ENCODE results near the gene NMU.
A peak's percentile ranks its signal among the peaks of the same experiment; 100 is the strongest.

Gene NMU

DNA sequence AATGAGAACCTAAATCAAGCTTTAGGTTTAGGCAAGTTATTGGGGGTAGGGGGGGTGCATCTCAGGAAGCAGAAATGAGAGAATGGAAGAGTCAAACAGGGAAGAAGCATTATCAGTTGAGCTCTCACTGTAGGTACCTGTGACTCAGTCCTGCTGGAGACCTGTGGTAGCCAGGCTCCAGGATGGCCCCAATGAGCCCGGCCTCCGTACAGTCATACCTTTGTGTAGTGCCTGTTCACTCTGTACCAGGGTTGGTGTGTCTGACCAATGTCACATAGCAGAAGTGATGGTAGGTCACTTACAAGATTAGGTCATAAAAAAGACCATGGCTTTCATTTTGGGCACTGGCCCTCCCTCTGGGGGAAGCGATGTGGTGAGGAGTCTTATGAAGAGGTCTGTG lies 45.3 kb upstream of the NMU start:
- H3K27me3 ChIP-seq (ENCODE audit: insufficient read depth, low read length, poor library complexity), result no peaks in the 10 kb centered on the region
- no peaks in the 10 kb centered on the region for H3K4me1 ChIP-seq (ENCODE audit: insufficient read depth, low read length)
- no peak overlapping the region for H3K27ac ChIP-seq (ENCODE audit: low read length)
- DNase-seq (no peak), ATAC-seq (ENCODE audit: insufficient read depth, low read depth) (no peak)
- no peak overlapping the region for H2AFZ ChIP-seq (ENCODE audit: low read depth, low read length)
- H3K9ac ChIP-seq (ENCODE audit: low read depth, low read length), result no peak overlapping the region
- no peaks in the 10 kb centered on the region for H3K79me2 ChIP-seq (ENCODE audit: insufficient read depth, low read length)
- no peaks in the 10 kb centered on the region for H3K9me3 ChIP-seq (ENCODE audit: insufficient read depth, low read length, severe bottlenecking)
- no peaks in the 10 kb centered on the region for H4K20me1 ChIP-seq (ENCODE audit: insufficient read depth, low read length)
- TF ChIP-seq, protein P1, sequence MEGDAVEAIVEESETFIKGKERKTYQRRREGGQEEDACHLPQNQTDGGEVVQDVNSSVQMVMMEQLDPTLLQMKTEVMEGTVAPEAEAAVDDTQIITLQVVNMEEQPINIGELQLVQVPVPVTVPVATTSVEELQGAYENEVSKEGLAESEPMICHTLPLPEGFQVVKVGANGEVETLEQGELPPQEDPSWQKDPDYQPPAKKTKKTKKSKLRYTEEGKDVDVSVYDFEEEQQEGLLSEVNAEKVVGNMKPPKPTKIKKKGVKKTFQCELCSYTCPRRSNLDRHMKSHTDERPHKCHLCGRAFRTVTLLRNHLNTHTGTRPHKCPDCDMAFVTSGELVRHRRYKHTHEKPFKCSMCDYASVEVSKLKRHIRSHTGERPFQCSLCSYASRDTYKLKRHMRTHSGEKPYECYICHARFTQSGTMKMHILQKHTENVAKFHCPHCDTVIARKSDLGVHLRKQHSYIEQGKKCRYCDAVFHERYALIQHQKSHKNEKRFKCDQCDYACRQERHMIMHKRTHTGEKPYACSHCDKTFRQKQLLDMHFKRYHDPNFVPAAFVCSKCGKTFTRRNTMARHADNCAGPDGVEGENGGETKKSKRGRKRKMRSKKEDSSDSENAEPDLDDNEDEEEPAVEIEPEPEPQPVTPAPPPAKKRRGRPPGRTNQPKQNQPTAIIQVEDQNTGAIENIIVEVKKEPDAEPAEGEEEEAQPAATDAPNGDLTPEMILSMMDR (IDR thresholded peaks at IDR 0.05; ENCODE audit: borderline replicate concordance, extremely low read depth, low read length, poor library complexity, severe bottlenecking), result no peak
- no peak for TF ChIP-seq EZH2 (IDR thresholded peaks at IDR 0.05; ENCODE audit: borderline replicate concordance, low read depth, low read length, severe bottlenecking)
- H3K4me3 ChIP-seq (ENCODE audit: low read depth in 1 of 2, low read length in 2 of 2), result no peak overlapping the region
- H3K4me2 ChIP-seq (ENCODE audit: insufficient read depth, low read length), result no peak overlapping the region
- no peaks in the 10 kb centered on the region for H3K36me3 ChIP-seq (ENCODE audit: insufficient read depth, low read length)

DNA sequence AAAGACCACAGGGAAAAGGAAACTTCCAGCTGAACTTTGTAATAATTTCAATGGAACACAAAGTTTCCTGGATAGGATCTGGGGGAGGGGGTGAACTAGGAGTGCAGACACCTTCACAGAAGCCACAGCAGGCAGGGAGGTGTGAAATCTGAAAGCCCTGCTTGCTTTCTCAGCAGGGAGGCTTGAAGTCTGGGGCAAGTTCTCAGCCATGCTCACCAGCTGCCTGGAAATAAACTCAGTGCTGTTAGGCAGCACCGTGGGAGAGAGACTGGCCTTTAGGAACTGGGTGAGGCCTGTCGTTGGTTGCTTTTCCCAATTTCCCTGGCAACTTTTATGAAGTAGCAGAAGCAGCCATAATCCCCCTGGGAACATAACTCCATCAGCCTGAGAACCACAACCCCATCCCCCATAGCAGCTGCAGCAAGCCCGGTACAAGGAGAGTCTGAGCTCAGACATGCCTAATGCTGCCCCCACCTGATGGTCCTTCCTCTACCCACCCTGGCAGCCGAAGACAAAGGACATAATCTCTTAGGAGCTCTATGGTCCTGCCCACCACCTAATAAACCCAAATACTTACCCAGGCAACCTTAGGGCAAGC lies 39.2 kb upstream of the NMU start:
- H3K4me2 ChIP-seq (ENCODE audit: insufficient read depth, low read length), result no peak overlapping the region
- DNase-seq, result peak; percentile 18
- H3K27ac ChIP-seq (ENCODE audit: low read length), result no peak overlapping the region
- no peaks in the 10 kb centered on the region for H3K36me3 ChIP-seq (ENCODE audit: insufficient read depth, low read length)
- H4K20me1 ChIP-seq (ENCODE audit: insufficient read depth, low read length), result no peaks in the 10 kb centered on the region
- no peaks in the 10 kb centered on the region for H3K9me3 ChIP-seq (ENCODE audit: insufficient read depth, low read length, severe bottlenecking)
- no peaks in the 10 kb centered on the region for H3K27me3 ChIP-seq (ENCODE audit: insufficient read depth, low read length, poor library complexity)
- ATAC-seq (ENCODE audit: insufficient read depth, low read depth), result no peak
- TF ChIP-seq, protein P1 (IDR thresholded peaks at IDR 0.05; ENCODE audit: borderline replicate concordance, extremely low read depth, low read length, poor library complexity, severe bottlenecking), result no peak
- no peak overlapping the region for H3K4me3 ChIP-seq (ENCODE audit: low read depth in 1 of 2, low read length in 2 of 2)
- H2AFZ ChIP-seq (ENCODE audit: low read depth, low read length), result no peak overlapping the region
- no peak overlapping the region for H3K9ac ChIP-seq (ENCODE audit: low read depth, low read length)
- peaks cover 5% of the 10 kb centered on the region; the same call in 1 of the 2 replicates for H3K4me1 ChIP-seq (ENCODE audit: insufficient read depth, low read length)
- H3K79me2 ChIP-seq (ENCODE audit: insufficient read depth, low read length), result no peaks in the 10 kb centered on the region

DNA sequence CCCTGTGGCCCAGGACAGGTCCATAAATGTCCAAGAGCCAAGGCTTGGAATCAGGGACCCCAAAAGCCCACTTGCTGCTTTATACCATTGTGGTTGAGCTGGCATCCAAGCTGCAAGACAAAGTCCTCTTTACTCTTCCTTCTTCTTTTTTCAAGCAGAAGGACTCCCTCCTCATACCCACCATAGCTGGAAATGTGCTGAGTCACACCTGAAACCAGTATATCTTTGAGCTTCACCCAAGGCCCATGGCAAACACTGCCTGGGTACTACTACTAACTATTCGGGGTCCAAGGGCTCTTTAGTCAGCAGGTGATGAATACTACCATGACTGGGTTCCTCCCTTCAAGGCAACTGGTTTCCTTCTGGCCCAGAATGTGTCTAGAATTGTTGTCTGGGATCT lies 37.3 kb upstream of the NMU start:
- H3K9ac ChIP-seq (ENCODE audit: low read depth, low read length), result no peak overlapping the region
- no peaks in the 10 kb centered on the region for H3K27me3 ChIP-seq (ENCODE audit: insufficient read depth, low read length, poor library complexity)
- H3K4me1 ChIP-seq (ENCODE audit: insufficient read depth, low read length), result peaks cover 5% of the 10 kb centered on the region; the same call in 1 of the 2 replicates
- no peak overlapping the region for H3K4me2 ChIP-seq (ENCODE audit: insufficient read depth, low read length)
- H4K20me1 ChIP-seq (ENCODE audit: insufficient read depth, low read length), result no peaks in the 10 kb centered on the region
- H3K79me2 ChIP-seq (ENCODE audit: insufficient read depth, low read length), result no peaks in the 10 kb centered on the region
- no peak for DNase-seq
- no peaks in the 10 kb centered on the region for H3K36me3 ChIP-seq (ENCODE audit: insufficient read depth, low read length)
- H3K27ac ChIP-seq (ENCODE audit: low read length), result no peak overlapping the region
- TF ChIP-seq, protein P1 (IDR thresholded peaks at IDR 0.05; ENCODE audit: borderline replicate concordance, extremely low read depth, low read length, poor library complexity, severe bottlenecking), result no peak
- TF ChIP-seq EZH2 (IDR thresholded peaks at IDR 0.05; ENCODE audit: borderline replicate concordance, low read depth, low read length, severe bottlenecking), result no peak
- no peaks in the 10 kb centered on the region for H3K9me3 ChIP-seq (ENCODE audit: insufficient read depth, low read length, severe bottlenecking)
- ATAC-seq (ENCODE audit: insufficient read depth, low read depth), result no peak
- no peak overlapping the region for H3K4me3 ChIP-seq (ENCODE audit: low read depth in 1 of 2, low read length in 2 of 2)
- H2AFZ ChIP-seq (ENCODE audit: low read depth, low read length), result no peak overlapping the region

DNA sequence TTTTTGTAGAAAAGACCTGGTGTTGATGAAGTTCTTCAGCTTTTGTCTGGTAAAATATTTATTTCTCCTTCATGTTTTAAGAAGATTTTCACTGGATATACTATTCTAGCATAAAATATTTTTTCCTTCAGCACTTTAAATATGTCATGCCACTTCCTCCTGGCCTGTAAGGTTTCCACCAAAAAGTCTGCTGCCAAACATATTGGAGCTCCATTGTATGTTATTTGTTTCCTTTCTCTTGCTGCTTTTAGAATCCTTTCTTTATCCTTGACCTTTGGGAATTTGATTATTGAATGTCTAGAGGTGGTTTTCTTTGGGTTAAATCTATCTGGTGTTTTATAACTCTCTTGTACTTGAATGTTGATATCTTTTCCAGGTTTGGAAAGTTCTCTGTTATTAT lies 35.6 kb upstream of the NMU start:
- no peaks in the 10 kb centered on the region for H3K36me3 ChIP-seq (ENCODE audit: insufficient read depth, low read length)
- H2AFZ ChIP-seq (ENCODE audit: low read depth, low read length), result no peak overlapping the region
- no peak overlapping the region for H3K4me2 ChIP-seq (ENCODE audit: insufficient read depth, low read length)
- no peak for DNase-seq
- no peak overlapping the region for H3K9ac ChIP-seq (ENCODE audit: low read depth, low read length)
- ATAC-seq (ENCODE audit: insufficient read depth, low read depth), result no peak
- no peak for TF ChIP-seq EZH2 (IDR thresholded peaks at IDR 0.05; ENCODE audit: borderline replicate concordance, low read depth, low read length, severe bottlenecking)
- H3K27ac ChIP-seq (ENCODE audit: low read length), result no peak overlapping the region
- H3K4me3 ChIP-seq (ENCODE audit: low read depth in 1 of 2, low read length in 2 of 2), result no peak overlapping the region
- peaks cover 5% of the 10 kb centered on the region; the same call in 1 of the 2 replicates for H3K4me1 ChIP-seq (ENCODE audit: insufficient read depth, low read length)
- H3K79me2 ChIP-seq (ENCODE audit: insufficient read depth, low read length), result no peaks in the 10 kb centered on the region
- peaks cover under 1% of the 10 kb centered on the region for H3K27me3 ChIP-seq (ENCODE audit: insufficient read depth, low read length, poor library complexity)
- no peaks in the 10 kb centered on the region for H4K20me1 ChIP-seq (ENCODE audit: insufficient read depth, low read length)
- no peaks in the 10 kb centered on the region for H3K9me3 ChIP-seq (ENCODE audit: insufficient read depth, low read length, severe bottlenecking)
